ENCODE data around the gene TMEM260.

TMEM260 gene

DNA sequence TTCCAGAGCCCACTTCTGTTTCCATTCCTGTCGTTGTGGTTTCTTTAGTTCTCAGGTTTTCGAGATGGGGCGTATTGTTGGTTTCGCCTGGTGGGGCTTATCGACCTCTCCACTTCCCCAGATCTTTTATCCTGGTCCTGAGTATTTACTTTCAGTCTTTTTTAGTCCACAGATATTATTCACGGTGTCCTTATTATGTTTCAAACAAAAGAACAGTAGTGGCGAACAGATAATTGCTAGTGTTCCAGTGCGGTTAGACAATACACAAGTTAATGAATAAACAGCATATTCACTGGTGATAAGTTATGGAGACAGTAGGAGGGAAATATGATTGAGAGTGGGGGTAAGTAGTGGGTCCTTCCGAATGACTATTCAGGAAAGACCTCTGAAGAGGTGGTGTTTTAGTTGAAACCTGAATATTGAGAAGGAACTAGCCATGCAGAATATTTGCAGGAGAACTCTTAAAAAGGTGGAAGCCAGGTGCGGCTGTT, 668 bp downstream of the TMEM260 start:
- TF ChIP-seq SPI1 (IDR thresholded peaks at IDR 0.05; ENCODE audit: borderline replicate concordance, low read depth): no peak
- TF ChIP-seq POLR2AphosphoS5 (IDR thresholded peaks at IDR 0.05; ENCODE audit: low read depth): no peak
- TF ChIP-seq GABPA (IDR thresholded peaks at IDR 0.05; ENCODE audit: low read depth): no peak
- TF ChIP-seq CTCF (IDR thresholded peaks at IDR 0.05; ENCODE audit: insufficient read depth, low read length): no peak
- no peak for TF ChIP-seq REST (IDR thresholded peaks at IDR 0.05; ENCODE audit: insufficient replicate concordance, low read depth)

DNA sequence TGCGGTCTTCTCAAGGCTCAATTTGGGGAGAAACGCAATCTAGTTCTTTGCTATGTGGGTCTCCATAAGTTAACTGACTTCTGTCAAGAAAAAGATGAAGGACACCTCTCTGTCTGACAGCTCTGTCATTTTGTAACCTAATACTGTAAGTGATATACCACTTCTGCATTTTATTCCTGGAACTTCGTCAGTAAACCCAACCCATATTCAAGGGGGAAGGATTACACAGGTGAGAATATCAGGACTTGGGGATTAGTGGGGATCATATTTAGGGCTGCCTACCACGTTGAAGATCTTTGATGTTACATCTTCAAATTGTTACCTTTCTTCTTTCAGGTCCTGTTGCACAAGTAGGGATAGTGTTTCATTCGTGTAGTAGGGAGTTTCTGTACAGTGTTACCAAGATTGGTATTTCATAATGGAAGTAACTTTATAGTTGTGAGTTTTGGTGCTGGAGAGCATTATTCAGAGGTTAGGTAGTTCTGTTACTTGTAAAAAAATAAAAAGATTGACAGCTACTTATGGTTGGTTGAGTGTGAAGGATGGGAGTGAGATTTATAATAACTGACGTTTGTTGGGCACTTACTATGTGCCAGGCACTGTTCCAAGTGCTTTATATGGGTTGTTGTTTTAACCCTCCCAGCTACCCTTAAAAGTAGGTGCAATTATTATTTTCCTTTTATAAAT, 1.6 kb downstream of the TMEM260 start:
- peak in 1 of 2 experiments; percentile 12 for DNase-seq (ENCODE audit: low read depth in 1 of 2, low spot score in 1 of 2)
- TF ChIP-seq SPI1 (IDR thresholded peaks at IDR 0.05; ENCODE audit: borderline replicate concordance, low read depth) (peak; percentile 85), CTCF (IDR thresholded peaks at IDR 0.05; ENCODE audit: insufficient read depth, low read length) (no peak)
- Histone ChIP-seq H3K27ac (replicated peaks) (no peak overlapping the region), H3K27me3 (ENCODE audit: insufficient read depth, poor library complexity, severe bottlenecking) (no peaks in the 10 kb centered on the region), H3K4me3 (replicated peaks; ENCODE audit: insufficient read depth, low read length) (peak overlapping the region; percentile 95)

More for the DNA sequence above, 668 bp downstream of the TMEM260 start:
- H3K27me3 ChIP-seq (ENCODE audit: insufficient read depth, poor library complexity, severe bottlenecking): no peaks in the 10 kb centered on the region
- no peak for DNase-seq (ENCODE audit: low read depth in 1 of 2, low spot score in 1 of 2)
- H3K4me3 ChIP-seq (replicated peaks; ENCODE audit: insufficient read depth, low read length): peak overlapping the region; percentile 95
- H3K27ac ChIP-seq (replicated peaks): peak overlapping the region; percentile 98

- H3K4me3 ChIP-seq (replicated peaks; ENCODE audit: insufficient read depth, low read length): no peak overlapping the region
- no peak for TF ChIP-seq CTCF (IDR thresholded peaks at IDR 0.05; ENCODE audit: insufficient read depth, low read length)
- no peak for TF ChIP-seq SPI1 (IDR thresholded peaks at IDR 0.05; ENCODE audit: borderline replicate concordance, low read depth)
- TF ChIP-seq GABPA (IDR thresholded peaks at IDR 0.05; ENCODE audit: low read depth): no peak
- no peak for TF ChIP-seq POLR2AphosphoS5 (IDR thresholded peaks at IDR 0.05; ENCODE audit: low read depth)
- TF ChIP-seq REST (IDR thresholded peaks at IDR 0.05; ENCODE audit: insufficient replicate concordance, low read depth): no peak
Measured at GRCh38 chr14:56585461-56586084, 6.0 kb downstream of the TMEM260 start.

More at GRCh38 chr14:56585461-56586084, 6.0 kb downstream of the TMEM260 start:
- no peak overlapping the region for H3K27ac ChIP-seq (replicated peaks)
- no peak for DNase-seq (ENCODE audit: low read depth in 1 of 2, low spot score in 1 of 2)
- H3K27me3 ChIP-seq (ENCODE audit: insufficient read depth, poor library complexity, severe bottlenecking): no peaks in the 10 kb centered on the region
